ENCODE data around the gene TEP1. TPM values are rescaled to one million over a fixed set of nuclear protein-coding genes. Genes with fewer than 3 reads are reported as not detected.
"Not testable (repeated sequence)": the region's sequence is repeated elsewhere in the genome, so short reads cannot be mapped to it uniquely, and the experiment has no call there.

Gene TEP1
- total RNA-seq, 2 experiments from 2014 or later: 13.4 to 26.8 TPM

DNA sequence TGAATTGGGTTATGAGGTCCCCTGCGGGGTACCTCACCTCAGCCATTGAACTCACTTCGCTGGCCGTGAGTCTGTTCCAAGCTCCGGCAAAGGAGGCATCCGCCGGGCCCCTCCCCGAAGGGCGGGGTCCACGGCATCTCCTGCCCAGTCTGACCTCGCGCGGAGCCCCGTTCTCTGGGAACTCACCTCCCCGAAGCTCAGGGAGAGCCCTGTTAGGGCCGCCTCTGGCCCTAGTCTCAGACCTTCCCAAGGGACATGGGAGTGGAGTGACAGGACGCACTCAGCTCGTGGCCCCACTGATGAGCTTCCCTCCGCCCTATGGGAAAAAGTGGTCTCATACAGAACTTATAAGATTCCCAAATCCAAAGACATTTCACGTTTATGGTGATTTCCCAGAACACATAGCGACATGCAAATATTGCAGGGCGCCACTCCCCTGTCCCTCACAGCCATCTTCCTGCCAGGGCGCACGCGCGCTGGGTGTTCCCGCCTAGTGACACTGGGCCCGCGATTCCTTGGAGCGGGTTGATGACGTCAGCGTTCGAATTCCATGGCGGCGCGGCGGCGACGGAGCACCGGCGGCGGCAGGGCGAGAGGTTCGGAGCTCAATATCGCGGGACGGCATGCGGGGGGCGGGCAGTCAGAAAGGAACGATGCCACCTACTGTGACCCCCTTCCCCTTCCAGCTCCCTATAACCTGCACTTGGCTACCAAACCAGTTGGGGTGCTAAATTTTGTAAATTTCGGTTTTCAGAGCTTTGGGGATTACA lies 70.0 kb downstream of the TEP1 start, which contains the start of gene PARP2:
Gene PARP2, plus strand, starts transcription at position 544 of the 770 bp plus-strand sequence. Its CDS starts 7 bp downstream, at position 551.
- ChIA-PET CTCF (ENCODE audit: unreplicated experiment) (interaction anchor here (0.6 to 1.7 kb wide), 5 partner anchors 9 to 267 kb away, joined by 3 to 11 read pairs (median 3); partner anchors contain the start of gene CCNB1IP1), POLR2A (interaction anchor here (0.5 to 5.3 kb wide), 26 partner anchors 8 to 340 kb away, joined by 3 to 76 read pairs (median 5); partner anchors contain the start of genes APEX1, CCNB1IP1, PIP4P1 and PNP)
- Histone ChIP-seq H4K20me1 (ENCODE audit: insufficient read depth, low read length) (no peaks in the 10 kb centered on the region), H3K9me2 (ENCODE audit: insufficient read depth, low read length) (no peaks in the 10 kb centered on the region), H3K4me1 (ENCODE audit: insufficient read depth, low read length, poor library complexity, severe bottlenecking) (peaks cover 16% of the 10 kb centered on the region), H2AFZ (ENCODE audit: low read length) (peak within 1 kb of the TSS; percentile 98), H3K4me3 (ENCODE audit: low read depth, low read length, poor library complexity, severe bottlenecking) (peak within 1 kb of the TSS; percentile 81), H3K27ac (ENCODE audit: low read depth, low read length, poor library complexity, severe bottlenecking) (peak within 1 kb of the TSS; percentile 91), H3K9me3 (ENCODE audit: low read length) (no peaks in the 10 kb centered on the region), H3K4me2 (ENCODE audit: low read length) (peak within 1 kb of the TSS; percentile 74), H3K79me2 (ENCODE audit: insufficient read depth, low read depth, low read length) (peaks cover 16% of the 10 kb centered on the region), H3K36me3 (ENCODE audit: insufficient read depth, low read length) (peaks cover 33% of the 10 kb centered on the region)
- peak; percentile 99 for DNase-seq (ENCODE audit: low spot score)
- BruUV-seq (replicated peaks): no TSS peak
- TF ChIP-seq, protein P1, sequence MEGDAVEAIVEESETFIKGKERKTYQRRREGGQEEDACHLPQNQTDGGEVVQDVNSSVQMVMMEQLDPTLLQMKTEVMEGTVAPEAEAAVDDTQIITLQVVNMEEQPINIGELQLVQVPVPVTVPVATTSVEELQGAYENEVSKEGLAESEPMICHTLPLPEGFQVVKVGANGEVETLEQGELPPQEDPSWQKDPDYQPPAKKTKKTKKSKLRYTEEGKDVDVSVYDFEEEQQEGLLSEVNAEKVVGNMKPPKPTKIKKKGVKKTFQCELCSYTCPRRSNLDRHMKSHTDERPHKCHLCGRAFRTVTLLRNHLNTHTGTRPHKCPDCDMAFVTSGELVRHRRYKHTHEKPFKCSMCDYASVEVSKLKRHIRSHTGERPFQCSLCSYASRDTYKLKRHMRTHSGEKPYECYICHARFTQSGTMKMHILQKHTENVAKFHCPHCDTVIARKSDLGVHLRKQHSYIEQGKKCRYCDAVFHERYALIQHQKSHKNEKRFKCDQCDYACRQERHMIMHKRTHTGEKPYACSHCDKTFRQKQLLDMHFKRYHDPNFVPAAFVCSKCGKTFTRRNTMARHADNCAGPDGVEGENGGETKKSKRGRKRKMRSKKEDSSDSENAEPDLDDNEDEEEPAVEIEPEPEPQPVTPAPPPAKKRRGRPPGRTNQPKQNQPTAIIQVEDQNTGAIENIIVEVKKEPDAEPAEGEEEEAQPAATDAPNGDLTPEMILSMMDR (conservative IDR thresholded peaks at IDR 0.05; ENCODE audit: low read length): peak; percentile 52; the same call in 1 of the 2 replicates
- no peak for TF ChIP-seq EZH2phosphoT487 (IDR thresholded peaks at IDR 0.05; ENCODE audit: borderline replicate concordance, low read depth, low read length)
- intact Hi-C loops (cut with micrococcal nuclease; ENCODE audit: unreplicated experiment): loop anchor here (1.0 to 2.0 kb wide), 8 partner anchors 10 to 340 kb away; partner anchors contain the start of genes CCNB1IP1, OSGEP, PIP4P1 and PNP

DNA sequence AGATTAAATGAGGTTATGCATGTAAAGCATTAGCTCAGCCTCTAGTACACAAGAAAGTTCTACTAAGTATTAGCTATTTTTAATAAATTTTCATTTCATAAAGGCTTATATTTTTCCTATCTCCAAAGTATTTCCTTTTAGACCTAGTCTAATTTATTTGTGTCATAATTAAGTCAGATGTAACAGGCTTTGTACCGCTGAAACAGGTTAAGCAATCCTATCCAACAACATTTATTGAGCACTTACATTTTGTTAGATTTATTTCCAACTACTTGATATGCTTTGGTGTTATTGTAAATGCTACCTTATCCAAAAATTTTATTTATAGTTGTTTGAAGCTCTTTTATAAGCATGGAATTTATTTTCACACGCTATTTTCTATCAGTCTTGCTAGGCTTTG lies 71.7 kb downstream of the TEP1 start:
- Histone ChIP-seq H3K9me3 (ENCODE audit: low read length) (no peaks in the 10 kb centered on the region), H3K9me2 (ENCODE audit: insufficient read depth, low read length) (no peaks in the 10 kb centered on the region), H3K4me2 (ENCODE audit: low read length) (peak overlapping the region; percentile 67), H4K20me1 (ENCODE audit: insufficient read depth, low read length) (no peaks in the 10 kb centered on the region), H3K79me2 (ENCODE audit: insufficient read depth, low read depth, low read length) (peaks cover 16% of the 10 kb centered on the region), H3K36me3 (ENCODE audit: insufficient read depth, low read length) (peaks cover 19% of the 10 kb centered on the region), H3K4me1 (ENCODE audit: insufficient read depth, low read length, poor library complexity, severe bottlenecking) (peaks cover 16% of the 10 kb centered on the region), H2AFZ (ENCODE audit: low read length) (peak overlapping the region; percentile 98), H3K4me3 (ENCODE audit: low read depth, low read length, poor library complexity, severe bottlenecking) (peak overlapping the region; percentile 81), H3K27ac (ENCODE audit: low read depth, low read length, poor library complexity, severe bottlenecking) (peak overlapping the region; percentile 91)
- intact Hi-C loops (cut with micrococcal nuclease; ENCODE audit: unreplicated experiment): loop anchor here (2.0 kb wide), 1 partner anchor 341 kb away; no protein-coding TSS in a partner anchor
- no peak for DNase-seq (ENCODE audit: low spot score)
- POLR2A ChIA-PET: interaction anchor here (0.5 to 5.3 kb wide), 20 partner anchors 8 to 1965 kb away, joined by 3 to 76 read pairs (median 4); partner anchors contain the start of genes APEX1, CCNB1IP1, PIP4P1 and PNP
- no TSS peak for BruUV-seq (replicated peaks)
- no peak for TF ChIP-seq EZH2phosphoT487 (IDR thresholded peaks at IDR 0.05; ENCODE audit: borderline replicate concordance, low read depth, low read length)
- TF ChIP-seq, protein P1 (conservative IDR thresholded peaks at IDR 0.05; ENCODE audit: low read length): no peak
- CTCF ChIA-PET (ENCODE audit: unreplicated experiment): no interaction called here

DNA sequence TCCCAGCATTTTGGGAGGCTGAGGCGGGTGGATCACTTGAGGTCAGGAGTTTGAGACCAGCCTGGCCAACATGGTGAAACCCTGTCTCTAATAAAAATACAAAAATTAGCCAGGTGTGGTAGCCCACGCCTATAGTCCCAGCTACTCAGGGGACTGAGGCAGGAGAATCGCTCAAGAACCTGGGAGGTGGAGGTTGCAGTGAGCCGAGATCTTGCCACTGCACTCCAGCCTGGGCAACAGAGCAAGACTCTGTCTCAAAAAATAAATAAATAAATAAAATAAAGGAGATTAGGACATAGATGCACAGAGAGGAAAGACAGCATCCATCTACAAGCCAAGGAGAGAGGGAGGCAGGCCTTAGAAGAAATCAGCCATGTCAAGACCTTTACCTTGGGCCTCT lies 72.3 kb downstream of the TEP1 start:
- Histone ChIP-seq H3K4me3 (ENCODE audit: low read depth, low read length, poor library complexity, severe bottlenecking) (peak overlapping the region; percentile 81), H3K36me3 (ENCODE audit: insufficient read depth, low read length) (peaks cover 13% of the 10 kb centered on the region), H2AFZ (ENCODE audit: low read length) (peak overlapping the region; percentile 98; the same call in 1 of the 2 replicates), H3K4me1 (ENCODE audit: insufficient read depth, low read length, poor library complexity, severe bottlenecking) (peaks cover 16% of the 10 kb centered on the region), H3K79me2 (ENCODE audit: insufficient read depth, low read depth, low read length) (peaks cover 16% of the 10 kb centered on the region), H3K4me2 (ENCODE audit: low read length) (peak overlapping the region; percentile 67)
- BruUV-seq (replicated peaks); H3K27ac ChIP-seq (ENCODE audit: low read depth, low read length, poor library complexity, severe bottlenecking); H3K9me3 ChIP-seq (ENCODE audit: low read length); H4K20me1 ChIP-seq (ENCODE audit: insufficient read depth, low read length); DNase-seq (ENCODE audit: low spot score); H3K9me2 ChIP-seq (ENCODE audit: insufficient read depth, low read length); intact Hi-C loops (cut with micrococcal nuclease; ENCODE audit: unreplicated experiment): not testable (repeated sequence)
- POLR2A ChIA-PET: interaction anchor here (0.7 to 5.3 kb wide), 11 partner anchors 8 to 148 kb away, joined by 3 to 76 read pairs (median 4); partner anchors contain the start of genes APEX1, CCNB1IP1, PIP4P1 and PNP
- CTCF ChIA-PET (ENCODE audit: unreplicated experiment): interaction anchor here (0.6 kb wide), 1 partner anchor 9 kb away, joined by 3 read pairs; no protein-coding TSS in a partner anchor

Measured in OCI-LY7 (cell line).